Glutamatergic neuron (in vitro differentiated cells): ENCODE data around the gene ASCC3. TPM values are rescaled to one million over a fixed set of nuclear protein-coding genes. Genes with fewer than 3 reads are reported as not detected.
"Not testable (repeated sequence)": the region's sequence is repeated elsewhere in the genome, so short reads cannot be mapped to it uniquely, and the experiment has no call there.

Experiments used
- DNase-seq: peaks from one replicate; pipeline ENCODE4 v3.0.0; 2022
- H3K27ac Mint-ChIP-seq: one replicate; pipeline ENCODE4 v1.8.0; 2020; ENCODE audit warnings: mild to moderate bottlenecking, mixed read lengths, inconsistent platforms; ENCODE audit not compliant: unreplicated experiment
- H3K27me3 Mint-ChIP-seq: one replicate; pipeline ENCODE4 v1.8.0; 2020; ENCODE audit warnings: mild to moderate bottlenecking, moderate library complexity, mixed read lengths, inconsistent platforms; ENCODE audit not compliant: unreplicated experiment
- H3K36me3 Mint-ChIP-seq: one replicate; pipeline ENCODE4 v1.8.0; 2020; ENCODE audit warnings: mild to moderate bottlenecking, mixed read lengths, inconsistent platforms; ENCODE audit not compliant: unreplicated experiment
- H3K4me1 Mint-ChIP-seq: one replicate; pipeline ENCODE4 v1.8.0; 2020; ENCODE audit warnings: mild to moderate bottlenecking, low read depth, mixed read lengths, inconsistent platforms; ENCODE audit not compliant: unreplicated experiment
- H3K4me3 Mint-ChIP-seq: one replicate; pipeline ENCODE4 v1.8.0; 2020; ENCODE audit warnings: mild to moderate bottlenecking, mixed read lengths, inconsistent platforms; ENCODE audit not compliant: unreplicated experiment
- H3K9me3 Mint-ChIP-seq: one replicate; pipeline ENCODE4 v1.8.0; 2020; ENCODE audit warnings: mild to moderate bottlenecking, moderate library complexity, mixed read lengths, inconsistent platforms; ENCODE audit not compliant: unreplicated experiment
- CTCF ChIP-seq: fragments of 200-600 bp; sonication (generic); IDR thresholded peaks from one replicate; pipeline ENCODE4 v1.5.0; 2021; ENCODE audit not compliant: partially characterized antibody, unreplicated experiment
- total RNA-seq: library from RNA; stranded (reverse); fragmentation: NEBNext Ultra II Directional; extraction: Animal tissue kit (Norgen Biotek cat#: 25700); gene quantifications from one replicate; pipeline ENCODE4 v1.2.1, GENCODE V29; 2021; ENCODE audit not compliant: unreplicated experiment

ASCC3 gene
- total RNA-seq, 1 donor from 2014 or later, result 49.6 TPM

- no peak for DNase-seq
- Mint-ChIP-seq H3K27me3 (no peaks in the 10 kb centered on the region), H3K36me3 (peaks cover 4% of the 10 kb centered on the region), H3K9me3 (no peaks in the 10 kb centered on the region), H3K27ac (no peak overlapping the region), H3K4me1 (peaks cover under 1% of the 10 kb centered on the region), H3K4me3 (no peak overlapping the region)
- TF ChIP-seq CTCF, result no peak
These were observed 43.1 kb downstream of the ASCC3 start for GRCh38 chr6:100838011-100838410.

GRCh38 chr6:100833972-100834574, 47.1 kb downstream of the ASCC3 start:
- peaks cover 4% of the 10 kb centered on the region for H3K36me3 Mint-ChIP-seq
- no peaks in the 10 kb centered on the region for H3K27me3 Mint-ChIP-seq
- no peak for TF ChIP-seq CTCF
- DNase-seq, result no peak
- H3K9me3 Mint-ChIP-seq, result no peaks in the 10 kb centered on the region
- H3K4me3 Mint-ChIP-seq, result no peak overlapping the region
- H3K27ac Mint-ChIP-seq, result no peak overlapping the region
- H3K4me1 Mint-ChIP-seq, result peaks cover 4% of the 10 kb centered on the region

- not testable (repeated sequence) for H3K4me3 Mint-ChIP-seq, DNase-seq, H3K27me3 Mint-ChIP-seq, H3K4me1 Mint-ChIP-seq, H3K9me3 Mint-ChIP-seq, H3K27ac Mint-ChIP-seq, H3K36me3 Mint-ChIP-seq
These were observed 52.0 kb downstream of the ASCC3 start for GRCh38 chr6:100829077-100829595.

- Mint-ChIP-seq H3K36me3 (no peaks in the 10 kb centered on the region), H3K27ac (no peak overlapping the region), H3K4me3 (no peak overlapping the region), H3K9me3 (no peaks in the 10 kb centered on the region), H3K27me3 (no peaks in the 10 kb centered on the region), H3K4me1 (no peaks in the 10 kb centered on the region)
- no peak for DNase-seq
- TF ChIP-seq CTCF, result no peak
These were observed 58.1 kb downstream of the ASCC3 start for GRCh38 chr6:100823041-100823440.

GRCh38 chr6:100818066-100818465, 63.1 kb downstream of the ASCC3 start:
- Mint-ChIP-seq H3K4me1 (no peaks in the 10 kb centered on the region), H3K27ac (no peak overlapping the region), H3K9me3 (no peaks in the 10 kb centered on the region), H3K27me3 (no peaks in the 10 kb centered on the region), H3K36me3 (no peaks in the 10 kb centered on the region), H3K4me3 (no peak overlapping the region)
- no peak for TF ChIP-seq CTCF
- DNase-seq, result no peak
